ENCODE measurements around the gene REXO4.
A peak's percentile ranks its signal among the peaks of the same experiment; 100 is the strongest.
"Not testable (repeated sequence)": the region's sequence is repeated elsewhere in the genome, so short reads cannot be mapped to it uniquely, and the experiment has no call there.

The REXO4 gene

GRCh38 chr9:133453651-133454050 is 35.8 kb upstream of the REXO4 start:
- peak; percentile 15 for DNase-seq (ENCODE audit: low read depth)
- in situ Hi-C loops (cut with HindIII; ENCODE audit: low sequenced_read_pairs), result no loop called here
- no peak overlapping the region for H3K4me3 ChIP-seq (ENCODE audit: low read depth, low read length)
- TF ChIP-seq, protein P1, sequence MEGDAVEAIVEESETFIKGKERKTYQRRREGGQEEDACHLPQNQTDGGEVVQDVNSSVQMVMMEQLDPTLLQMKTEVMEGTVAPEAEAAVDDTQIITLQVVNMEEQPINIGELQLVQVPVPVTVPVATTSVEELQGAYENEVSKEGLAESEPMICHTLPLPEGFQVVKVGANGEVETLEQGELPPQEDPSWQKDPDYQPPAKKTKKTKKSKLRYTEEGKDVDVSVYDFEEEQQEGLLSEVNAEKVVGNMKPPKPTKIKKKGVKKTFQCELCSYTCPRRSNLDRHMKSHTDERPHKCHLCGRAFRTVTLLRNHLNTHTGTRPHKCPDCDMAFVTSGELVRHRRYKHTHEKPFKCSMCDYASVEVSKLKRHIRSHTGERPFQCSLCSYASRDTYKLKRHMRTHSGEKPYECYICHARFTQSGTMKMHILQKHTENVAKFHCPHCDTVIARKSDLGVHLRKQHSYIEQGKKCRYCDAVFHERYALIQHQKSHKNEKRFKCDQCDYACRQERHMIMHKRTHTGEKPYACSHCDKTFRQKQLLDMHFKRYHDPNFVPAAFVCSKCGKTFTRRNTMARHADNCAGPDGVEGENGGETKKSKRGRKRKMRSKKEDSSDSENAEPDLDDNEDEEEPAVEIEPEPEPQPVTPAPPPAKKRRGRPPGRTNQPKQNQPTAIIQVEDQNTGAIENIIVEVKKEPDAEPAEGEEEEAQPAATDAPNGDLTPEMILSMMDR (IDR thresholded peaks at IDR 0.05; ENCODE audit: low read depth, low read length, missing control alignments), result no peak

DNA sequence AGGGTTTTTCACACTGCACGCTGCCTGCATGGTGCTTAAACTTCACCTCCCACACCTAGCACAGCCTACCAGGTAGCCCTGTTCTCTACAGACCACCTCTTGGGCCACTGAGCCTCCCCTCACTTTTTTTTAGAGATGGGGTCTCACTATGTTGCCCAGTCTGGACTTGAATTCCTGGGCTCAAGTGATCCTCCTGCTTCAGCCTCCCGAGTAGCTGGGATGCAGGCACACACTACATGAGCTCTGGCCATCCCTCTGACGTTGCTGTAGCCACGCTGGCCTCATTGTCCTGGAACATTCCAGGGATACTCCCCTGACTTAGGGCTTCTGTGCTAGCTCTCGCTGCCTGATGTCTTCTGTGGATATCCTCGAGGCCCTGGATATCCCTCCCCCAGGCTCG is 34.8 kb upstream of the REXO4 start:
- no peak for DNase-seq (ENCODE audit: low read depth)
- in situ Hi-C loops (cut with HindIII; ENCODE audit: low sequenced_read_pairs), result no loop called here
- no peak overlapping the region for H3K4me3 ChIP-seq (ENCODE audit: low read depth, low read length)
- TF ChIP-seq, protein P1 (IDR thresholded peaks at IDR 0.05; ENCODE audit: low read depth, low read length, missing control alignments), result no peak

- H3K4me3 ChIP-seq (ENCODE audit: low read depth, low read length); DNase-seq (ENCODE audit: low read depth); in situ Hi-C loops (cut with HindIII; ENCODE audit: low sequenced_read_pairs): not testable (repeated sequence)
Observed at GRCh38 chr9:133451865-133452264, 34.1 kb upstream of the REXO4 start.

- DNase-seq (ENCODE audit: low read depth), result no peak
- TF ChIP-seq, protein P1 (IDR thresholded peaks at IDR 0.05; ENCODE audit: low read depth, low read length, missing control alignments), result no peak
- H3K4me3 ChIP-seq (ENCODE audit: low read depth, low read length), result no peak overlapping the region
- in situ Hi-C loops (cut with HindIII; ENCODE audit: low sequenced_read_pairs), result no loop called here
Observed at GRCh38 chr9:133449760-133450159, 31.9 kb upstream of the REXO4 start.

- in situ Hi-C loops (cut with HindIII; ENCODE audit: low sequenced_read_pairs), result no loop called here
- no peak for DNase-seq (ENCODE audit: low read depth)
- TF ChIP-seq, protein P1 (IDR thresholded peaks at IDR 0.05; ENCODE audit: low read depth, low read length, missing control alignments), result no peak
- H3K4me3 ChIP-seq (ENCODE audit: low read depth, low read length), result no peak overlapping the region
Observed at GRCh38 chr9:133448487-133448972, 30.7 kb upstream of the REXO4 start.

- TF ChIP-seq, protein P1 (IDR thresholded peaks at IDR 0.05; ENCODE audit: low read depth, low read length, missing control alignments), result no peak
Observed at GRCh38 chr9:133445293-133445969, 27.6 kb upstream of the REXO4 start.

GRCh38 chr9:133443982-133444381 is 26.2 kb upstream of the REXO4 start:
- H3K4me3 ChIP-seq (ENCODE audit: low read depth, low read length), result no peak overlapping the region
- TF ChIP-seq, protein P1 (IDR thresholded peaks at IDR 0.05; ENCODE audit: low read depth, low read length, missing control alignments), result no peak
- in situ Hi-C loops (cut with HindIII; ENCODE audit: low sequenced_read_pairs), result no loop called here
- no peak for DNase-seq (ENCODE audit: low read depth)

More at GRCh38 chr9:133445293-133445969, 27.6 kb upstream of the REXO4 start:
- no peak overlapping the region for H3K4me3 ChIP-seq (ENCODE audit: low read depth, low read length)
- in situ Hi-C loops (cut with HindIII; ENCODE audit: low sequenced_read_pairs), result no loop called here
- DNase-seq (ENCODE audit: low read depth), result no peak
